GM18499 (cell line): ENCODE data around the gene ZNF584.
"Not testable (repeated sequence)": the region's sequence is repeated elsewhere in the genome, so short reads cannot be mapped to it uniquely, and the experiment has no call there.

Experiments
- ATAC-seq: cut with Tn5 transposase; IDR thresholded peaks from one replicate; pipeline ENCODE4 v1.9.1; 2021; ENCODE audit warnings: moderate number of reproducible peaks; ENCODE audit not compliant: insufficient read depth, unreplicated experiment

Gene ZNF584

DNA sequence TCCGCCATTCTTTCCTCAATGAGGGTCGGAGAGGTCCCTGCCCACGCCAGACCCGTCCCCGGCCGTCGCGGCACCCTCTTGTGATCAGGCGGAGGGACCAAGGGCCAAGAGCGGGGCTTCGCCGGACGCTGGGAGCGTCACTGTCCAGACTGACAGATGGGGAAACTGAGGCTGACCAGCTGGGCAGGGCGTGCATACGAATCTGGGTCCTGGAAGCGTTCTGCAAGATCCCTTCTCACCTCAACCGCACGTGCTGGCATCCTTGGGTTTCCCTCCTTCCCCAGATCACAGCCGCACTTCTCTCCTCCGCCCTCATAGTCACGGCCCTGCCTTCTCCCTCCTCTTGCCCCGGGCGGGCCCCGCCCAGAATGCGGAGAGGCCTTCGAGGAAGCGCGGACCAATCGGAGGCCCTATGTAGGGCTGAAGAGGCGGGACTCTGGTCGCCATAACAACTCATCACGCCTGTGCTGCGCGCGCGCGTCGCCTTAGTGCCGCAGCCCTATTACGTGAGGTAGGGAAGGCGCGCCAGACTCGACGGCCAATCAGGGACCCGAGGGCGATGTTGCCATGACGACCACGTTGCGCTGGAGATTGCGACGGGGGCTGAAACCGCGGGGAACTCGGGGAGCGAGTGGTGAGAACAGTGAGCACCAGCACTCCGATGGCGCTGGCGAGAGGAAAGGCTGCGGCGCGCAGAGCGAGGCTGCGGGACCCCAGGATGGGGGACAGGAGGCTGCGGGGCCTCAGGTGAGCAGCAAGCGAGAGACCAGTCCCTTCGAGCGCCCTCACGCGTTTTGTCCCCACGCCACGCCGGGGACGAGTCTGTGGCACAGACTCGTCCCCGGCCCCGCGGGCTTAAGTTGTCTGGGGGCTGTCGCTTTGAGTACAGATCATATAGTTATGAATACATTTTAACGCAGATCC lies 7.3 kb upstream of the ZNF584 start:
- peak; percentile 88 for ATAC-seq

DNA sequence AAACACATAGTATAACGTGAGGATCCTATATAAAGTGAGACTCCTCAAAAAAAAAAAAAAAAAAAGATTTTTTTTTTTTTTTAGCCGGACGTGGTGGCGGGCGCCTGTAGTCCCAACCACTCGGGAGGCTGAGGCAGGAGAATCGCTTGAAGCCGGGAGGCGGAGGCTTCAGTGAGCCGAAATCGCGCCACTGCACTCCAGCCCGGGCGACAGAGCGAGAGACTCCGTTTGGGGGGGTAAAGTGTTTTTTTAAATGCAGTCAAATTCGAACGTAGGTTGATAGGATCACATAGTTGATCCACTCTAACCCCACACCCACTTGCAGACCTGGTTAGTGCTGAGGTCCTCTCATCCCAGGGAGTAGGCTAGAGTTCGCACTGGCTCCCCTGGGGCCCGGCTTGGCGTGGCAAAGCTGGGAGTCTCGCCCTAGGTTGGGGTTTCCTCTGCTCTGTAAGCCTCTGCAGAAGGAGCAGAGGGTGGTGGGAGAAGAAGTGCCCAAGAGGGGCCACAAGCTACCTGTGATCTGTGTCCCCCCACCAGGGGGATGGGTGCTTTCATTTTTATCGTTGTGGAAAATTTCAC lies 6.5 kb upstream of the ZNF584 start:
- ATAC-seq = no peak

DNA sequence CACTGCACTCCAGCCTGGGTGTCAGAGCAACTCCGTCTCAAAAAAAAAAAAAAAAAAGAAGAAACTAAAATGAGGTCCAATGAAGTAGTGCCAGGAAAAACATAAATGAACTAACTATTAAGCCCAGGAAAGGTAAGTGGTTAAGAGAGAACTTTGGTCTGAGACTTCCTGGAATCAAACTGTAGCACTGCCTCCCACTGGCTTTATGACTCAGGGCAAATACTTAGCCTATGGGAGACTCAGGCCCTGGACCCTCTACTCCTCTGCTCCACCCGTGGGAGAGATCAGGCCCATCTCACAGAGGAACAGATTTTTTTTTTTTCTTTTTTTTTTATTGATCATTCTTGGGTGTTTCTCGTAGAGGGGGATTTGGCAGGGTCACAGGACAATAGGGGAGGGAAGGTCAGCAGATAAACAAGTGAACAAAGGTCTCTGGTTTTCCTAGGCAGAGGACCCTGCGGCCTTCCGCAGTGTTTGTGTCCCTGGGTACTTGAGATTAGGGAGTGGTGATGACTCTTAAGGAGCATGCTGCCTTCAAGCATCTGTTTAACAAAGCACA lies 4.5 kb upstream of the ZNF584 start:
- ATAC-seq = not testable (repeated sequence)

DNA sequence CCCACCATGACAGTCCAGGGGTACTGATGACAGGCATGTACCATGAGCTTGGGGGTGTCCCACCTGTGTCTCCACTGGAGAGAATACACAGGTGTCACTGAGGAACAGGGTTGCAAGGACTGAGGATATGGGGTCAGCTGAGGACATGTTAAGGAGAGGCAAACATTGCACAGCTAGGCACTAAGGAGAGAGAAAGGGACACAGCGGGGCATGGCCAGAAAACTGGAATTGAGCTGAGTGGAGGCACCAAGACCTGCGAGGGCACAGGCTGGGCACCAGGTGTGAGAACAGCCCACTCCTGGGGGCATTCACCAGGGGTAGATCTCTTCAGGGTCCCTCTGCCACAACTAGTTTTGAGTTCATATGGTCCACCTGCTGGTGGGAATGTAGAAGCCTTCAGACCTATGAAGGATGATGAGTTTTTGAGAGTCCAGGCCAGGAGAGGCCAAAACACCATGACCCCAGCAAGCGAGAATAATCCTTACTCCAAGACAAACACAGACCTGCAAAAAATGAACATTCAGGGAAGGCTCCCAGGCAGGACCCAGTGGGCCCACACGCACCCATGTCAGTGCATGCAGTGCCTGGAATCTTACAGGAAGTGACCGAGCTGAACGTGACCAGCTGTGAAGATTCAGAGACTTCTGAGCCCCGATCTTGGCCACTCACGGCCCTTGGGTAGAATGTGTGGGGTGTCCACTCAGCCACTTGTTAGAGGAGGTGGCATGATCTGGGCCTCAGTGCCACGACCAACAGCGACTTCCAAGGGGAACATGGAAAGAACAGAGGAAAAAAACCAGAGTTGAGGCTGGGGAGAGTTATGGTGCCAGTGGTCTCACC lies 1.4 kb upstream of the ZNF584 start:
- no peak for ATAC-seq

DNA sequence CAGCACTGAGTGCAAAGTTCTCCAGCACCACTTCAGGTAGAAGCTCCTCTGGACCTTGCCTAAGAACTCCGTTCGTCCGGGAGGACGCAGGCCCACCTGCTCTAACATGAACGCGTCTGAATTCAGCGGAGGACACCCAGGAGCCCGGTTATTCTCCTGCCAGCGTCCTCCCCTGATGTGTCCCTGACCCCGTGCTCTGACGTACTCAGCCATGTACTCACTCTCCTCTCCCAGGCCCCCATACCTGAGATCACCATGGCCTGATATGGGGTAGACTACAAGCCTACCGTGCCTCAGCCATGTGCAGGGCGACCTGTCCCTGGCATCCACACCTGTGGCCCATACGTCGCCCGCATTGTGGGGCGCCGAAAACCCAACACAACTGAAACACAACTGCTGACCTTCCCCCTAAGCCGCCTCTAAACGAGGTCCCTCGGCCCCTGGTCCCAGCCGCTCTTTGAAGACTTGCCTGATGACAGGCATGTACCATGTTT lies 744 bp upstream of the ZNF584 start:
- no peak for ATAC-seq

DNA sequence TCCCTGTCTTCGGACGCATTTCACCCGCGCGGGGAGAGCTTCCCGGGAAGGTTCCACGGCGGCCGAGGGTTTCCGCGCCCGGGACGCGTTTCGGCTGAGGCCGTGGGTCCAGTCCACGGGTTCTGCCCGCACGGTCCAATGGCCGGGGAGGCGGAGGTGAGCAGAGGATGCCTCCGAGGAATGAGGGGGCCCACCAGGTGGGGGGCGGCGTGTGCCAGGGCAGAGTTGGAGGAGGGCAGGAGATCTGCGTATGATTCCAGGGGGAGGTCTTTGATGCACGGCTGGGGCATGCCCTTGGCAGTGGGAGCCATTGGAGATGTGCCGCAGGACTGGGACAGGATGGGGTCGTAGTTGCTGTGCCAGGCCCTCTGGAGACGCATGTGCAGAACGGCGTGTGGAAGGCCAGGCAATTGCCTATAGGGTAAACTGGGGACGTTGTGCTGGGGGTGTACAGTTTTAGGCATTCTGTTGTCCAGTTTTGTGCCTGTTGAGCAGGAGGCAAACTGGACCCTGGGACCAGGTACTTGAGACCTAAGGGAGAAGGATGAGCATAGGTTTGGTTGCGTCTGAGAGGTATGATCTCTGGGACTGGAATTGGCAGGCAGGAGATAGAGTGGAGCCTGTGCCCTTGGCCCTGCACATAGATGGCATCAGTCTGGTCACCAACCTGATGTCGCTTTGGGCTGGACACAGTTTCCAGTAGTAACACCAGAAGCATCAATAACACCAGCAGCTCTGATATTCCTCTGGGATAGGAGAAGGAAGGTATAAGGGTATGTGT lies 751 bp downstream of the ZNF584 start:
- no peak for ATAC-seq

DNA sequence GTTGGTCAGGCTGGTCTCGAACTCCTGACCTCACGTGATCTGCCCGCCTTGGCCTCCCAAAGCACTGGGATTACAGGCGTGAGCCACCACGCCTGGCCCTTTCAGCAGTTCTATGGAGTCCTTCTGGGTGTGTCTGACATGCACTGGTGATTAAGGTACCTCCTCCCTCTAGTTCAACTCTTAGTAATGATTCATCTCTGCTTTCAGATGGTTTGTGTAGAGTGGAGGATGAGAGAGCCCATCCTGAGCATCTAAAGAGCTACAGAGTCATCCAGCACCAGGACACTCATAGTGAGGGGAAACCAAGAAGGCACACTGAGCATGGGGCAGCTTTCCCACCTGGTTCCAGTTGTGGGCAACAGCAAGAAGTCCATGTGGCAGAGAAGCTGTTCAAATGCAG lies 8.2 kb downstream of the ZNF584 start:
- ATAC-seq = no peak

DNA sequence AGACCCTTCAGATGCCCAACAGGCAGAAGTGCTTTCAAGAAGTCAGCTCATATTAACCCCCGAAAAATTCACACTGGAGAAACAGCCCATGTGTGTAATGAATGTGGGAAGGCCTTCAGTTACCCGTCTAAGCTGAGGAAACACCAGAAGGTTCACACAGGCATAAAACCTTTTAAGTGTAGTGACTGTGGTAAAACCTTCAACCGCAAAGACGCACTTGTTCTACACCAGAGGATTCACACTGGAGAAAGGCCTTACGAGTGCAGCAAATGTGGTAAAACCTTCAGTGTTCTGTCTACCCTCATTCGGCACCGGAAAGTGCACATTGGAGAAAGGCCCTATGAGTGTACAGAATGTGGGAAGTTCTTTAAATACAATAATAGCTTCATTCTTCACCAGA lies 8.6 kb downstream of the ZNF584 start:
- no peak for ATAC-seq

DNA sequence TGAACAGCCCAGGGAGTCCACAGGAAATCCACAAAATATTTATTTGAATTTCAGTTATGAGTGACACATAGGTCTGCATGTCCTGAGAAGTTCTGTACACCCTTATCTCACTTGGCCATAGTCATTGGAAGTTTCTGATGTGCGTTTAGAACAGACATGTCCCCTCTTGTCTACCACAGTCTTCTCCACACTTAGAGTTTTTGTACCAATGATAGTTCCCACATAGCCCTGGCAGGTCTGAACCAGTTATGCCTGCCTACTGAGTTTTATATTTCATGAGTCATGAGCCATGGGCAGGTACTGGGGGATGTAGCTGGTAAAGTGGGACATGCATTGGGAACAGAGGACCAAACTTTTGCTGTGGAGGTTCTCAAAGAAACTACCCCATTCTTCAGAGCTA lies 20.2 kb downstream of the ZNF584 start:
- ATAC-seq = no peak

DNA sequence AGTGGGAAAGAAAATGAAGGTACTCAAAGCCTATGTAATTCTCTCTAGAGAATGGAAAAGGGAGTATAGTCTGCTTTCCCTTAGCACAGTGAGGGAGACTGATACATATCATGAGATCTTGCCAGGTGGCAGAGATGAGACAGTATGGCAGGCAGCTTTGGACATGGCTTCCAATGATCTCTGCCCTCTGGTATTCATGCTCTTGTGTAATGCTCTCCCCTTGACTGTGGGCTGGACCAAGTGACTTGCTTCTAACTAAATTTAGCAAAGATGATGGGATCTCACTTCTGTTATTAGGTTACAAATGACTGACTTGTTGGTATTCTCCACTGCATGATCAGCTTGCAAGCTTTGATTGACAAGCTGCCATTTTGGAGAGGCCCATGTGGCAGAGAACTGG lies 21.3 kb downstream of the ZNF584 start:
- no peak for ATAC-seq

DNA sequence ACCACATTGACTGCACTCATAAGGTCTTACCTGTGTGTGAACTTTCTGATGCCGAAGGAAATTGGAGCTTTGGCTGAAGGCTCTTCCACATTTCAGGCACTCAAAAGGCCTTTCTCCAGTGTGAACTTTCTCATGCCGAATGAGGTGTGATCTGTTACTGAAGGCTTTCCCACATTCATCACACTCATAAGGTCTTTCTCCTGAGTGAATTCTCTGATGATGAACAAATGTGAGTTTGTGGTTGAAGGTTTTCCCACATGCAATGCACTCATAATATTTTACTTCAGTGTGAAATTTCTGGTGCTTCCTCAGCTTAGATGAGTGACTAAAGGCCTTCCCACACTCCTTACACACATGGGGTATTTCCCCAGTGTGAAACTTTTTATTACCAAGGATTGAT lies 25.8 kb downstream of the ZNF584 start:
- no peak for ATAC-seq

DNA sequence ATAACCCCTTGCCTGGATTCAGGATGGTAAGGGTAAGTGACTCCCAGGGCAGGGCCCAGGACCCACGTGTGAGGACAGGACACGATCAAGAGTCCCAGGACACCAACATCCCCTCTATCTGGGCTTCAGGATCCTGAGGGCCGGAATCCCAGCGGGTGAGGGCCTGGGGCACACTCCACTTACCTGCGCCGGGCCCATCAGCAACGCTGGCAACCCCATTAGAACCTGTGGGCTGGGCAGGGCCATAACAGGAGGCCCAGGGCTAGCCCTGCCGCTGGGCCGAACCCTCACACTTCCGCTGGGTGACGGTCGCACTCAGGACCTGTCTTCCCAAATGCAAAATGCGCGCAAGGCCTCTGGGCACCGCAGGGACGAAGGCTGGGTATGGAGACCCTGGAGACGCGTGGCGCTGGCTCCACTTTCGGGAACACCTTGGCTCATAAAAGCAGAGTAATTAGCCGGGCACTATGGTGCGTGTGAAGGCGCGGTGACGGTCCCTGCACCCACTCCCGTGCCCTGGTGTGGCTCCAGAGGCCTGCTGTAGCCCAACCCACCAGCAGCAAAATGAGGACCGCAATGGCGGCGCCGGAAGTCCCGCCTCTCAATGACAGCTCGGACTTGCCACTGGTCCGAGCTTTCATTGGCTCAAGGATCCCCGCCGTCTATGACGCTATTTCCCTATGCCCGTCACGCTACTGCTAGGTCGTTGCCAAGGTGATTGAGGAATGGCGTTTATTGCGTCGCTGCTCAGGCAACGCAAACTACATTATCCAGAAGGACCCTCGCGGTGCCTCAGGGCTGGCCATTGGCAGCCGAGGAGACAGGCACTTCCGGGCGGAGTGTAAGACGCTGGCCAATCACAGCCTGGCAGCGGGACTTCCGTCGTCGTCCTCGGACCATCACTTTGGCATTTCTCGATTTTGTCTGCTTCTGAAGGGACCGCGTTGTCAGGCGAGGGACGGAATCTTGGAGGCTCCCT lies 31.4 kb downstream of the ZNF584 start, which contains the start of gene ZNF132:
Gene ZNF132 (minus strand): TSS at position 578 of the 979 bp plus-strand sequence. CDS start 332 bp downstream, at position 246.
- ATAC-seq = peak; percentile 90

DNA sequence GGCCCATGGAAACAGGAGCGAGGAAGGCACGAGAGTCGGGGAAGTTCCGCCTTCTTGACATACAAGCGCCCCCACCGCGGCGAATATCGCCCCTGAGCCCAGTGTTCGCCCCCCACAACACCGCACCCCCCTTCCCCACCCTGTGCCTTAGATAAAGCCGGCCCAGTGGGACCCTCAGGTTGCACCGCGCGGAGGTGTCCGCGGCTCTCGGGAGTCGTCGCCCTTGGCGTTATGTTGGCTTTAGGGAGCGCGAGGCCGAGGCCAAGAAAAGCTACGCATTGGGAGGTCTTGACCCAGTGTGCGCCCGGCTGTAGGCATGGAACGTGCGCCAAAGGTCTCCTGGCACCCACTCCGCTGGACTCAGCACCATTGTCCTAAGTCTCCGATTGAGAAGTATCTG lies 32.1 kb downstream of the ZNF584 start:
- no peak for ATAC-seq

DNA sequence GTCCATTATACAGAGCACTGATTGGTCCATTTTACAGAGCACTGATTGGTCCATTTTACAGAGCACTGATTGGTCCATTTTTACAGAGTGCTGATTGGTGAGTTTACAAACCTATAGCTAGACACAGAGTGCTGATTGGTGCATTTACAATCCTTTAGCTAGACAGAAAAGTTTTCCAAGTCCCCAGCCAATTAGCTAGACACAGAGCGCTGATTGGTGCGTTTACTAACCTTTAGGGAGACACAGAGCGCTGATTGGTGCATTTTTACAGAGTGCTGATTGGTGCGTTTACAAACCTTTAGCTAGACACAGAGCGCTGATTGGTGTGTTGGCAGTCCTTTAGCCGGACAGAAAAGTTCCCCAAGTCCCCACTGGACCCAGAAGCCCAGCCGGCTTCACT lies 34.5 kb downstream of the ZNF584 start:
- ATAC-seq = not testable (repeated sequence)

DNA sequence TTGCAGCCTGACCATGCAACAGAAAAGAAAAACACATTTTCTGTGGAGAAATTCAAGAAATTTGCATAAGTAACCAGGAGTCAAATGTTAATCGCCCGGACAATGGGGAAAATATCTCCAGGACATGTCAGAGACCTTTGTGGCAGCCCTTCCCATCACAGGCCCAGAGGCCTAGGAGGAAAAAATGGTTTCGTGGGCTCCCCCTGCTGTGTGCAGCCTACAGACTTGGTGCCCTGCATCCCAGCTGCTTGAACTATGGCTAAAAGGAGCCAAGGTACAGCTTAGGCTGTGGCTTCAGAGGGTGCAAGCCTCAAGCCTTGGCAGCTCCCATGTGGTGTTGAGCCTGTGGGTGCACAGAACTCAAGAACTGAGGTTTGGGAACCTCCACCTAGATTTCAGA lies 40.4 kb downstream of the ZNF584 start:
- ATAC-seq = not testable (repeated sequence)

DNA sequence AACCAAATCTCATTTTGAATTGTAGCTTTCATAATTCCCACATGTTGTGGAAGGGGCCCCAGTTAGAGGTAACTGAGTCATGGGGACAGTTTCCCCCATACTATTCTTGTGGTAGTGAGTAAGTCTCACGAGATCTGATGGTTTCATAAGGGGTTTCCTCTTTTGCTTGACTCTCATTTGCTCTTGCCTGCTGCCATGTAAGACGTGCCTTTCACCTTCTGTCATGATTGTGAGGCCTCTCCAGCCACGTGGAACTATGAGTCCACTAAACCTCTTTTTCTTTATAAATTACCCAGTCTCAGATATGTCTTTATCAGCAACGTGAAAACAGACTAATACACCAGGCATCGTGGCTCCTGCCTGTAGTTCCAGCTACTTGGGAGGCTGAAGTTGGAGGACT lies 41.5 kb downstream of the ZNF584 start:
- ATAC-seq = not testable (repeated sequence)

DNA sequence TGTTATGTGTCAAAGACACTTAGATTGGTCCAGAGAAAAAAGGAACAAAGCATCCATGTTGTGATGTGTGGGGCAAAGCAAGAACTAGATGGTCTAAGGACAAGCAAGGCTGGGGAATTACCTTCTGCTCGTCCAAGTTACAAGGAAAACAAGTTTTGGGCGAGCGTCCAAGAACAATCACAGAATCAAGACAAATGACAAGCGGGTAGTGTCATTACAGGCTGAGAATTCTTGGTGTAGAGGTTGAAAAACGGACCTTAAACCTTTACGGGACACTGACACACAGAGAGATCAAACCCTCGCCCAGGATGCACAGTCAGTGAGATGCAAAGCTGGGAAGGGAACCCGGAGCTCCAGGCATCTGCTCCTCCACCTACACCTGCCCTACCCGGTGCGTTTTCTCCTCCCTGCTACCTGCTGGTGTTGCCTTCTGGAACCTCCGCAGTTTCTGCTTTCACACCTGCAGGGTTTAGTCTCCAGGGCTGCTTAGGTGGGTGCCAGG lies 42.5 kb downstream of the ZNF584 start:
- ATAC-seq = no peak

DNA sequence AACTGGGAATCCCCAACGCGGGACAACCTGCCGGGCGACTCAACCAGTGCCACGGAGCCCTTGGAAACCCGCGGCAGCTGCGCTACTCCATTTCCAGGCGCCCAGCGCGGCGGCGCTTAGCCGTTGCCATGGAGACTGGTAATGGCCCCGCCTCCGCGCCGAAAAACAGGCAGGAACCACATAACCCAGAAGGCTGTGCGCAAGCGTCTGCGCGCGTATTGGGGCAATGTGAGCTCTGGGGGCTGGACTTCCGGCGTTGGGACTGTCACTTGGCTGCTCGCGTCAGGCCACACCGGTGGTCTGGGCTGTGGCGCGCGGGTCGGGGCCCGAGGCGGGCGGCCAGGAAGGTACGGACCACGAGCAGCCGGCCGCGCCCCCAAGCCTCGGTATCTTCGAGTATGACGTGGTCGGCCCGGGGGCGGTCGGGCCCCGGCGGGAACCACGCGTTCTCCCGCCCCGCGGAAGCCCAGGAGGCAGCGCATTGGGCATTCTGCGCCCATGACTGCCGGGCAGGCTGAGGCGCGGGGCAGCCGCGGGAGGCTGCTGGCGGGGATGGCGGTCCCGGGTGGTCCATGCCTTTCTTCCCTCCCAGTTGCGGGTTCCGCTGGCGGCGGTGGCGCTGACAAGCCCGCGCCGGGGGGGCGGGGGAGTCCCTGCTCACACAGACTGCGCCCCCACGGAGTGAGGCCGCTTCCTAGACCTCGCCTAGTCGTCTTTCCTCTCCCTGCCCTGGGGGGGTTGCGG lies 43.1 kb downstream of the ZNF584 start, which contains the start of gene ZNF324B:
Gene ZNF324B (plus strand): TSS at position 265 of the 744 bp plus-strand sequence. CDS start 2,080 bp downstream, outside the sequence.
- ATAC-seq = peak; percentile 62
